Measurements from ENCODE around the gene CD7. TPM values are rescaled to one million over a fixed set of nuclear protein-coding genes. Genes with fewer than 3 reads are reported as not detected.
"Not testable (repeated sequence)": the region's sequence is repeated elsewhere in the genome, so short reads cannot be mapped to it uniquely, and the experiment has no call there.

The CD7 gene
- total RNA-seq, 1 donor from 2014 or later, result 1.4 TPM

DNA sequence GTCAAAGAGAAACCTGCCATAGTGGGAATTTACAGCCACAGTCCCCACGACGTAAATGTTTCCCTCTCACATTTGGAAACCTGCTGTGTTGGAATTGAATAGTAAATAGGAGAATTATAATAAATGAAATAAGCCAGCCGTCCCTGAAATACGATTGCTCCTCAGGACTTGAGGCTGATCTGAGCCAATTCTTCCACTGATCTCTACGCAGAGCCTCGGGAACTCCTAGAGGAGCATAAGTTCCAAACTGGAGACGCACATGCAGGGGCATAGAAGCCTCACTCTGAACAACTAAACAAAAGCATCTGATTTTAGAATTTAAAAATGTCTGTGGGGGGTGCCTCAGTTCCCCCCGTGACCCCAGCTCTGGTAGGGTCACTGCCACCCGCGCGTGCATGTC lies 31.5 kb upstream of the CD7 start:
- Mint-ChIP-seq H3K36me3 (no peaks in the 10 kb centered on the region), H3K4me1 (ENCODE audit: unreplicated experiment) (peaks cover 26% of the 10 kb centered on the region), H3K4me3 (no peak overlapping the region), H3K9me3 (no peaks in the 10 kb centered on the region), H3K27ac (peak overlapping the region; percentile 42), H3K27me3 (peaks cover 3% of the 10 kb centered on the region)
- TF ChIP-seq, protein P1, sequence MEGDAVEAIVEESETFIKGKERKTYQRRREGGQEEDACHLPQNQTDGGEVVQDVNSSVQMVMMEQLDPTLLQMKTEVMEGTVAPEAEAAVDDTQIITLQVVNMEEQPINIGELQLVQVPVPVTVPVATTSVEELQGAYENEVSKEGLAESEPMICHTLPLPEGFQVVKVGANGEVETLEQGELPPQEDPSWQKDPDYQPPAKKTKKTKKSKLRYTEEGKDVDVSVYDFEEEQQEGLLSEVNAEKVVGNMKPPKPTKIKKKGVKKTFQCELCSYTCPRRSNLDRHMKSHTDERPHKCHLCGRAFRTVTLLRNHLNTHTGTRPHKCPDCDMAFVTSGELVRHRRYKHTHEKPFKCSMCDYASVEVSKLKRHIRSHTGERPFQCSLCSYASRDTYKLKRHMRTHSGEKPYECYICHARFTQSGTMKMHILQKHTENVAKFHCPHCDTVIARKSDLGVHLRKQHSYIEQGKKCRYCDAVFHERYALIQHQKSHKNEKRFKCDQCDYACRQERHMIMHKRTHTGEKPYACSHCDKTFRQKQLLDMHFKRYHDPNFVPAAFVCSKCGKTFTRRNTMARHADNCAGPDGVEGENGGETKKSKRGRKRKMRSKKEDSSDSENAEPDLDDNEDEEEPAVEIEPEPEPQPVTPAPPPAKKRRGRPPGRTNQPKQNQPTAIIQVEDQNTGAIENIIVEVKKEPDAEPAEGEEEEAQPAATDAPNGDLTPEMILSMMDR (conservative IDR thresholded peaks at IDR 0.05), result no peak
- DNase-seq (ENCODE audit: extremely low spot score, unreplicated experiment), result no peak

DNA sequence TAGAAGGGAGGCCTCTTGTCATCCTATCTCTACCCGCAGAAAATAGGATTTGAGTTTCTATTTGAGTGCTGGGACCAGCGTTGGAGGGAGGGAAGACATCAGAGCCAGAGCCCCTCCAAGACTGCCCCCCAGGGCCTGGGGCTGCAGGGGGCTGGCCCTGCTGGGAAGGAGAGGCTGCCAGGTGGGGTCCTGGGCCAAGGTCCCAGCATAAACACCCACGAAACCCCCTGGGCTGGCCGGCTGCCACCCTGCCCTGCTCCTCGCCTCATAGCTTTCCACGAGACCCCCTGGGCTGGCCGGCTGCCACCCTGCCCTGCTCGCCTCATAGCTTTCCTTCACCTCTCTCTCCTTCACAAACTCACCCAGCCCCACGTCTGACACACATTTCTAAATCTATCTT lies 31.0 kb upstream of the CD7 start:
- TF ChIP-seq, protein P1 (conservative IDR thresholded peaks at IDR 0.05), result no peak
- Mint-ChIP-seq H3K9me3 (no peaks in the 10 kb centered on the region), H3K27ac (peak overlapping the region; percentile 42), H3K4me3 (no peak overlapping the region), H3K27me3 (peaks cover 3% of the 10 kb centered on the region), H3K36me3 (no peaks in the 10 kb centered on the region), H3K4me1 (ENCODE audit: unreplicated experiment) (peaks cover 29% of the 10 kb centered on the region)
- DNase-seq (ENCODE audit: extremely low spot score, unreplicated experiment), result no peak

DNA sequence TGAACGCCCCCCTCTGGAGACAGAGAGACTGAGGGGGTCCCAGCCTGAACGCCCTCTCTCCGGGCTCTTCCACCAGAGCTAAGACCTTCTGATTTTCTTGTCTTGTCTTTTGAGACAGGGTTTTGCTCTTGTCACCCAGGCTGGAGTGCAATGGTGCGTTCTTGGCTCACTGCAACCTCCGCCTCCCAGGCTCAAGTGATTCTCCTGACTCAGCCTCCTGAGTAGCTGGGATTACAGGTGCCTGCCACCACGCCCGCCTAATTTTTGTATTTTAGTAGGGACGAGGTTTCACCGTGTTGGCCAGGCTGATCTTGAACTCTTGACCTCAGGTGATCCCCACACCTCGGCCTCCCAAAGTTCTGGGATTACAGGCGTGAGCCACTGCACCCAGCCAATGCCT lies 30.6 kb upstream of the CD7 start:
- H3K27me3 Mint-ChIP-seq; H3K4me3 Mint-ChIP-seq; DNase-seq (ENCODE audit: extremely low spot score, unreplicated experiment); H3K36me3 Mint-ChIP-seq; H3K9me3 Mint-ChIP-seq; H3K27ac Mint-ChIP-seq: not testable (repeated sequence)
- H3K4me1 Mint-ChIP-seq (ENCODE audit: unreplicated experiment), result peaks cover 33% of the 10 kb centered on the region

DNA sequence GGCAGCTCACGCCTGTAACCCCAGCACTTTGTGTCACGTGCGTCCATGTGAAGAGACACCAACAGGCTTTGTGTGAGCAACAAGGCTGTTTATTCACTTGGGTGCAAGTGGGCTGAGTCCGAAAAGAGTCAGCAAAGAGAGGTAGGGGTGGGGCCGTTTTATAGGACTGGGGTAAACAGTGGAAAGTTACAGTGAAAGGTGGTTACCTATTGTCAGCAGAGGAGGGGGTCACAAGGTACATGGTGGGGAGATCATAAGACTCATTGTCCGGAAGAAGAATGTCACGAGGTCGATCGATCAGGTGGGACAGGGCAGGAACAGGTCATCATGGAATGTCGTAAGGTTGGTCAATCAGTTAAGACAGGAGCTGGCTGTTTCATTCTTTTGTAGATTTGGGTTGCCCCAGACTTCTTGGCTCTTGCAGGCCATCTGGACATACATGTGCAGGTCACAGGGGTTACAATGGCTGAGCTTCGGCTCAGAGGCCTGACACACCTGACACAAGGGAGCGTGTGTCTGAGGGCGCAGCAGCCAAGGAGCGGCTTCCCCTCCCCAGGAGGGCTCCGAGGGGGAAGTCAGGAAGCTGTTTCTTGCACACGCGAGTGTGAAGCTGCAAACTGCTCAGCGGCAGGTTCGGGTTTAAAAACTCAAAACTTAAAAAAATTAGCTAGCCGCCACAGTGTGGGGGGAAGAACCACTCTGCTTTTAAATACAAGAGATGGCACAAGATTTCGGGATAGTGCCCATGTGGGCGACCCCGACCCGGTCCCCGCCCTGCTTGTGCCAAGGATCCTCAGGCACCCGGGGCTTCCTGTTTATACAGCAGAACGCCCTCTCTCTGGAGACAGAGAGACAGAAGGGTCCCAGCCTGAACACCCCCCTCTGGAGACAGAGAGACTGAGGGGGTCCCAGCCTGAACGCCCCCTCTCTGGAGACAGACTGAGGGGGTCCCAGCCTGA lies 29.2 kb upstream of the CD7 start:
- Mint-ChIP-seq H3K4me1 (ENCODE audit: unreplicated experiment) (peaks cover 35% of the 10 kb centered on the region), H3K4me3 (peak overlapping the region; percentile 33), H3K27ac (peak overlapping the region; percentile 73), H3K27me3 (peaks cover 3% of the 10 kb centered on the region), H3K36me3 (no peaks in the 10 kb centered on the region), H3K9me3 (no peaks in the 10 kb centered on the region)
- no peak for DNase-seq (ENCODE audit: extremely low spot score, unreplicated experiment)
- TF ChIP-seq, protein P1 (conservative IDR thresholded peaks at IDR 0.05), result no peak

DNA sequence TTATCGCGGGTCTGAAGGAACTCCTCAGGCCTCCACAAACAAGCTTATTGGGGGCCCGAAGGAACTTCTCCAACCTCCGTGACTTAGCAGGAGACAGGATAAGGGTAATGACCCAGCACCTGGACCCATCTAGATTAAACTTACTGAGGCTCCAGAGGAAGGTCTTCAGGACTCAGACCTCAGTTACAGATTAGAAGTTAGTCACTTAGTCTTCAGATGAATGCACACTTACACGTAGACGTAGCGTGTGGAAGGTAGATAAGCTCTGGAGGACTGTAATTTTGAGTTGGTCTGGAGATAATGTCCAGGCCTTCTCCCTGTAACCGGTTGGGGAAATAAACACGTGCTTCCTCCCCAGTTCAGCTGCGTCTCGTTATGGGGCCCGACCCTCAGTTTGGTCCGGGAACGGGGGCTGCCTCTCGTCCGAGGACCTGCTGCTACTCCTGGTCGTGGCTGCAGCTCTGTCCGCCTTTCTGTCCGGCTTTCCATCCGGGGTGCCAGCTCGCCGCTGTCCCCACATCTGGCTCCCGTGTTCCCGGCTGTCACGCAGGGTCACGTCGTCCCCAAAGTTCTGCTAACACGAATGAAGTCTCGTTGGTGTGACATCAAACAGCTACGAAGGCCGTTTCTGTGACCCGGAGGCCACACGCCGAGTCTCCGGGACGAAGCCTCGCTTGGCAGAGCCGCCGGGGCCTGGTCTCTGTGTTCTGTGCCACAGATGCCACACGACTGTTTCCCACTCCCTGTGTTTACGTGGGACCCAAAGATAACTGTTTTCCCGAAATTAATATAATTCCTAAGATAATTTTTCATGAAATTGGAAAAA lies 28.0 kb upstream of the CD7 start:
- Mint-ChIP-seq H3K4me1 (ENCODE audit: unreplicated experiment) (peaks cover 35% of the 10 kb centered on the region), H3K9me3 (no peaks in the 10 kb centered on the region), H3K27me3 (peaks cover 3% of the 10 kb centered on the region), H3K27ac (no peak overlapping the region), H3K36me3 (no peaks in the 10 kb centered on the region), H3K4me3 (no peak overlapping the region)
- DNase-seq (ENCODE audit: extremely low spot score, unreplicated experiment), result peak; percentile 65
- TF ChIP-seq, protein P1 (conservative IDR thresholded peaks at IDR 0.05), result no peak

Data from type B pancreatic cell (in vitro differentiated cells).